GM21423 (cell line): ENCODE data around the gene ARHGAP25.
A peak's percentile ranks its signal among the peaks of the same experiment; 100 is the strongest.

ENCODE experiments used
- ATAC-seq: cut with Tn5 transposase; IDR thresholded peaks from one replicate; pipeline ENCODE4 v1.9.1; 2021; ENCODE audit warnings: mild to moderate bottlenecking, moderate library complexity; ENCODE audit not compliant: unreplicated experiment

ARHGAP25 gene

DNA sequence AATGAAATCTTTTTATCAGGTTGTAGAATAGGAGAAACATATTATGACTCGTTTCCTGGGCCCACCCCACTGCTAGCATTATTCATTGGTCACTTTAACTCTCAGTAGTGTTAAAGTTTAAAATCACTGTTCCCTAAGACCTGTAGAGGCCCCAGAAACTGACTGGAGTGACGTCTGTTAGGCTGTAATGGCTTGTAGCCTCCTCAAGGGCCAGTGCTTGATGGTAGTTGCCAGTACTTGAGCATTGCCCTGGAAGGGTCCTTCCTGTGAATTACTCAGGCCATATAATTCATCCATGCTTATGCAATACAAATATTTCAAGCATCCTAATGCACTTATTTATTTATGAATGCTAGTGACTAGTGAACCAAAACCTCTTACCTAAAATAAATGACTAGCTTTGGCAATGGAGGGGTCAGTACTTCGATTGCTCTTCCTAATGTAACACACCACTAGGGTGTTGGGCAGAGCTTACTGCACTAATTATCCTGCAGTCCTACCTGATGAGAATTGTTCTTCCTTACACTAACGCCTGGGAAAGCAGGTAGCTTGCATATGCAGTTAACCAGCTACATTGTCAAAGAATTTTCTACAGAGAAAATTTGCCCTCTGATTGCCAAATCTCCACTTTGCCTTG is 31.2 kb downstream of the ARHGAP25 start:
- ATAC-seq, result no peak

DNA sequence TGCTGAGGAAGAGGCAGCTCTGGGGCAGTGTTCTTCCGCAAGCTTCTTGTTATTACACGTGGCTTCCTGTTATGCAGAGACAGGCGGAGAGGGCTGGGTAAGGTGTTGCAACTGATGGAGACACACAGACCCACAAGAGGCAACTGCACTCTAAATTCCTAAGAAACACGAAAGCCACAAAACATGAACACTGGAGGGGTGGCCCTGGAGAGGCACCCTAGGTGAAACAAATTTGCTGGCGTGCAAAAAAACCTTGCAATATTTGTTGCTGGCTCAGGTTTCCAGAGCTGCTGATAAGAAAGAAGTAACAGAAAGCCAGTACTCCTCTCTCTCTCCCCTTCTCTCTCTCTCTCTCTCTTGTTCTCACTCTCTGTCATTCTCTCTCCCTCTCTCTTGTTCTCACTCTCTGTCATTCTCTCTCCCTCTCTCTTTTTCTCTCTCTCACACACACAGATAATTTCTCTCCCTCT is 31.8 kb downstream of the ARHGAP25 start:
- no peak for ATAC-seq

DNA sequence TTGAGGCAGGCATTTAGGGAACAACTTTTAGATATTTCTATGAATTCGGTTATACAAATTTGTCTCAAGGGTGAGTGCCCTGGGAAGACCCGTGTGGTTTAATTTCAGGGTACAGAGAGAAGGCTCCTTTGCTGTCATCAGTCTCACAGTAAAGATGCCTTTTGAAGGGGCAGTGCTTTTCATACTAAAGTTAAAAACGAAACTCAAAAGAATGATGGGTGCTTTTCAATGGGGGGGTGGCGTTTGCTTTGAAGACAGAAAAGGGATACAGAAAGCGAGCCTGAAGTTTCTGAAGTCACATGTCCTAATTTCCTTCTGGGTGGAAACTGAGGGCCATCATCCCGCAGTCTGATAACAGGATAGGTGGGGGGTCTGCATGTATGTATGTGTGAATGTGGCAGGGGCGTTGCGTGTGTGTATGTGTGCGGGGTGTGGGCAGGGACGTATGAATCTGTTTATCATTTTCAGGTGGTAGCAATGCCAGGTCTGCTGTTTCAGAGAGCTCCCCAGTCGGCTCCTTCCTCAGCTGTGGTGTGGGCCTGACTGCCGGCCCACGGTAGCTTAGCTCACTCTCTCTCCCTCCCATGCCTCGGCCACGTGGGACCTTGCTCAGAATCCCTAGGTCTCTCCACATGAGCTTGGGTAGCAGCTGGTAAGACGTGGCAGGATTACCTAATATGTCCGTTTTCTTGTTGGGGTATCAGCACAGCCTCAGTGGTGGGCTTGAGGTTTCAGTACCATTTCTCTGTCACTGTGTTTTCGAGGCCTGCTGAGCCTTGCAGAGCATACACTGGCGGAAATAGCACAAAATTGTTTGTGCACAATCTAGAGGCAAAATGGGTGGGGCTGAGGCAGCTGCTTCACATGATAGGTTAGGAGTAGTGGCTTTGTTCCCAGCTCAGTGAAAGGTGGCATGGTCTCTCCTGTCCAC is 32.7 kb downstream of the ARHGAP25 start:
- ATAC-seq, result peak; percentile 49

DNA sequence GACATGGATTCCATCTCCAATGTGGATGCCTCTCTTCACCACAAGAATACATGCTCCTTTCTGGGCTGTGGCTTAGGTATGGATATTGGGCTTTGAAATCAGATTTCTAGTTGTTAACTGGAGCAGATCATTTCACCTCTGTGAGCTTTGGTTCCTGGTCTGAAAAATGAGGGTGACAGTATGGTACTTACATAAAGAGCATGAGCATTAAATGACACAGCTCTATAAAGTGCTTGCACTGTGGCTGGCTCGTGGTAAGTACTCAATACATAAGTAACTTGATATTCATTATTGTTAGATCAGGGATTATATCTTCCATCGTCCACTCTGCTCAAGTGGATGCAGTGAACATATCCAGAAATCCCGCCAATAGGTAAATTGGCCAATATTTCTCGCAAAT is 33.4 kb downstream of the ARHGAP25 start:
- ATAC-seq, result no peak

DNA sequence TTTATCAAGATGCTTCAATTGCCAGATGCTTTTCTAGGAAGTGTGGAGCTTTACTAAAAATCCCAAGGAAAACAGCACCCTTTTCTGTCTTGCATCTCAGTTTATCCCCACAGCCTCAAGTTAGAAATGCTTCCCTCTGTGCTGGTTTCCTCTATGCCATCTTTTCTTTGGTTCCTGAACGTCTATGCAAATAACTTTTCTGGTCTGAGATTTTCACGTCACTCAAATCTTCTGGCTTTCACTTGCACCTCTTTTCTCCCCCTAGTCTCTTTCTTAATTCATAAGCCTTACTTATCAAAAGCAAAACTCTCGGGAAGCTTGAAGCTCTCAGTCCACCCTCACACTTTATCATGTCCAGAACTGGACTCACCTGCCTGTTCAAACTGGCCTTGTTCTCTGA is 33.9 kb downstream of the ARHGAP25 start:
- no peak for ATAC-seq

DNA sequence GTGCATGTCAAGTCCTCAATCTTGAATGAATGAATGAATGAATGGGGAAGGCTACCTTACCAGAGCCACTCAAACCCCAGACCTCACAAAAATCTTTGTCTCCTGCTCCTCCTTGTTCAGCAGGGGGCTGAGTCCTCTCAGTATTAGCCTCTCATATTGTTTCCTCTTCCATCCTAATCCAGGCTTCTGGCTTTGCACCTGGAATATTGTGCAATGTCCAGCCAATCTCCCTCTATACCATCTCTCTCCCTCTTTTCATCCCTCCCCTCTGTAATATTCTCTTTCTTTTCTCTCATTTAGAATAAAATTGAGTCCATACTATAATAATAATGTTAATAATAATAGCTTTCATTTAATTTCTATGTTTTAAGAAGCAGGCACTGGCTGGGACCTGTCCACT is 34.3 kb downstream of the ARHGAP25 start:
- ATAC-seq, result no peak

- ATAC-seq, result no peak
These were observed 35.1 kb downstream of the ARHGAP25 start for GRCh38 chr2:68769586-68770270.

- ATAC-seq, result no peak
These were observed 35.9 kb downstream of the ARHGAP25 start for GRCh38 chr2:68770271-68771111.

DNA sequence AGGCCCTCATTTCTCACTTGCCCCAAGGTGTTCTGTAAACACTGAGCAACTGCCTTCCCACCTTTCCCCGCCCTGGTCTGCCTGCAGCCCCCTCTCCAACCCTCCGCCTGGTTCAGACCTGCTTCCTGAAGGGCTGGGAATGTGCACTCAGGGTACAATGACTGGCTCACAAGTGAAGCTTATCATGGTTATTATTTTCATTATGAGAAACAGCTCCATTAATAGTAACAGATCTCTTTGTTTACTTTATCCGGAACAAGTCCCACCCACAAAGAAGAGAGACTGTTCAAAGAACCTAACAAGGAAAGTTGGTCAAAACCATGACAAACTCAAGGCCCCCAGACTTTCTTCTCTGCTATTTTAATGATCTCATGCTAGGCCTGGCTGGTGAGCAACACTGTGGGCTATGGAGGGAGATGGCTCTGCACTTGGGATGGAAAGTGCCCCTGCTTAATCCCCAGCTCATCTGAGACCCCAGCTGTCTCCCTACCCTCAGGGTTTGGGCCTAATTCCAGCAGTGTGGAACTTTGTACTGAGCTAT is 36.7 kb downstream of the ARHGAP25 start:
- ATAC-seq, result no peak

GRCh38 chr2:68772109-68772508 is 37.5 kb downstream of the ARHGAP25 start:
- ATAC-seq, result no peak

- ATAC-seq, result peak; percentile 95
These were observed 40.1 kb downstream of the ARHGAP25 start for GRCh38 chr2:68774569-68775271.

GRCh38 chr2:68775272-68775842 is 40.7 kb downstream of the ARHGAP25 start:
- no peak for ATAC-seq

- no peak for ATAC-seq
These were observed 41.5 kb downstream of the ARHGAP25 start for GRCh38 chr2:68776124-68776523.

GRCh38 chr2:68779595-68779994 is 45.0 kb downstream of the ARHGAP25 start:
- ATAC-seq, result no peak

- no peak for ATAC-seq
These were observed 49.6 kb downstream of the ARHGAP25 start for GRCh38 chr2:68784188-68784587.

DNA sequence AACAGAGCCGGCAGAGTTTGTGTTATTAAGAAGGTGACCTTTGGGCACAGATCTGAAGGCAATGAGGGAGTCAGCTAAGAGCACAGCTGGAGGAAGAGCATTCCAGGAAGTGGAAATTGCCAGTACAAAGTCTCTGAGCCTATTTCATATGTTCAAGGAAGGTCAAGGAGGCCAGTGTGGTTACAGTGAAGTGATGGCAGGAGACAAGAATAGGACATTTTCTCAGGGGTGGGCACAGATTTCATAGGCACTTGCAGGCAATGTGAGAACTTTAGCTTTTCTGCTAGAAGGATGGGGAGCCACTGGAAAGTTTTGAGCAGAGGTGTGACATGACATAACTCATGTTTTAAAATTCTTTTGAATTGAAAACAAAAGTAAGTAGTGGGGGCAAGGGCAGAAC is 50.3 kb downstream of the ARHGAP25 start:
- ATAC-seq, result no peak

DNA sequence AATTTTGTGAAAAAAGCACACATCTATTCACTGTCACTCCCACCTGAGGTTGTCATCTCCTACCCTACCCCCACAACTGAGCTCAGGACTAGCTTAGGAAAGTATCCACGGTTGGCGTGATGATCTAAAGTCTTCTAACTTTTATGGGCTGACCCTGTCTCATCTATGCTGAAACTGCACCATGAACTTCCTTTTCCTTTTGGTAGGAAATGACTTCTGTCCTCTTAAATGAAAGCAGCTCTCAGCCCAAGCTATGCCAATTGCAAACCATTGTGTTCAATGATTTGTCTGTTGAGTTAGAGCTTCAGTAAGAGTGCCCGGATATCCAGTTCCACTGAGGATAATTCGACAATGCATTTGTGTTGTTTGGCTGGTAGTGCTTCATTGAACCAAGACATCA is 52.7 kb downstream of the ARHGAP25 start:
- no peak for ATAC-seq

DNA sequence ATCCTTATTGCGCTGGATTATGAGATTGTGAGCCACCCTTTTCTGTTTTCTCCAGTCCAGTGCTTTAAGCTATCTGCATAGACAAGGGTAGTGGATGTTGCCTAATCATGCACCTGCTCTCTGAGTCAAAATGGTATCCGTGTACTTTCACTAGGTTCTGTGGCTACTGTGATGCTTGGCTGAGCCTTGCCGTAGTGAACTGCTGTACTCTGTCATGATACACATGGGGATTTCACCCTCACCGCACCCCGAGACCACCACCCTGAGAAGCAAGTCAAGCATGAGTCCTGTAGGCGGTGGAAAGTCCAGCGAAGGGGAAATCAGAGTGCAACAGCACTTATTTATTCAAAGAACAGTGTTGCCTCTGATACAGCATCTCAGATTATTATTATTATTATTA is 55.0 kb downstream of the ARHGAP25 start:
- ATAC-seq, result peak; percentile 100

DNA sequence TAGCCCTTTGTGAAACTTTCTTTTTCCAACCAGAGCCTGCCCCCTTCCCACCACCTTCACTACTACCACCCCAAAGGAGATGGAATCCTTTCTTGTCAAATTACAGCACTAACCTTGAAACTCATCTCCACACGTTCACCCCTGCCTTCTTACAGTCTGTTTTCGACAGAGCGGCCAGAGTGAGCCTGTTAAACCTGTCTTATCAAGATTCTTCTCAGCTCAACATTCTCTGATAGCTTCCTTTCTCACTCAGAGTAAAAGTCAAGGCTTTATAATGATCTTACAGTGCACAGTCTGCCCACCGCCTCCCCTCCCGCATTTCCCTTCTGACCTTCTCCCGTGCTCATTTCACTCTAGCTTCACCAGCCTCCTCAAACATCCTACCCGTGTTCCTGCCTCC is 56.0 kb downstream of the ARHGAP25 start:
- no peak for ATAC-seq
